Neutrophil (primary cell): ENCODE measurements around the gene TOMM70.
"Not testable (repeated sequence)": the region's sequence is repeated elsewhere in the genome, so short reads cannot be mapped to it uniquely, and the experiment has no call there.

ENCODE experiments used
- H3K27ac ChIP-seq: fragments of 200-600 bp; sonication (generic); 2 replicates; pipeline ENCODE4 v1.5.1; 2016; ENCODE audit warnings: mild to moderate bottlenecking, moderate library complexity
- H3K27me3 ChIP-seq: fragments of 200-600 bp; sonication (generic); 2 replicates; pipeline ENCODE4 v1.6.0; 2016; ENCODE audit warnings: mild to moderate bottlenecking
- H3K36me3 ChIP-seq: fragments of 200-600 bp; sonication (generic); 2 replicates; pipeline ENCODE4 v1.5.1; 2017
- H3K4me1 ChIP-seq, 2 experiments: fragments of 200-600 bp in 1 of 2; sonication (generic) in 1 of 2; 1 replicate in 1 of 2; 2 replicates in 1 of 2; pipeline versions ENCODE4 v1.5.1 to v1.6.1; 2013 to 2016; ENCODE audit warnings: low read depth in 1 of 2, low read length in 1 of 2, mild to moderate bottlenecking in 1 of 2, moderate library complexity in 1 of 2; ENCODE audit not compliant: control insufficient read depth in 1 of 2, insufficient read depth in 1 of 2
- H3K4me3 ChIP-seq, 2 experiments: fragments of 200-600 bp in 1 of 2; sonication (generic) in 1 of 2; 1 replicate in 1 of 2; 2 replicates in 1 of 2; pipeline ENCODE4 v1.5.1; 2013 to 2016; ENCODE audit warnings: low read depth in 1 of 2, low read length in 1 of 2, mild to moderate bottlenecking in 1 of 2, moderate library complexity in 1 of 2
- H3K9me3 ChIP-seq: fragments of 200-600 bp; sonication (generic); 2 replicates; pipeline ENCODE4 v1.5.1; 2016
- TF ChIP-seq, protein P1 (sequence below): fragments of 200-600 bp; sonication (generic); IDR thresholded peaks from 2 replicates; pipeline ENCODE4 v1.5.1; 2016; ENCODE audit warnings: antibody characterized with exemption

Gene TOMM70

DNA sequence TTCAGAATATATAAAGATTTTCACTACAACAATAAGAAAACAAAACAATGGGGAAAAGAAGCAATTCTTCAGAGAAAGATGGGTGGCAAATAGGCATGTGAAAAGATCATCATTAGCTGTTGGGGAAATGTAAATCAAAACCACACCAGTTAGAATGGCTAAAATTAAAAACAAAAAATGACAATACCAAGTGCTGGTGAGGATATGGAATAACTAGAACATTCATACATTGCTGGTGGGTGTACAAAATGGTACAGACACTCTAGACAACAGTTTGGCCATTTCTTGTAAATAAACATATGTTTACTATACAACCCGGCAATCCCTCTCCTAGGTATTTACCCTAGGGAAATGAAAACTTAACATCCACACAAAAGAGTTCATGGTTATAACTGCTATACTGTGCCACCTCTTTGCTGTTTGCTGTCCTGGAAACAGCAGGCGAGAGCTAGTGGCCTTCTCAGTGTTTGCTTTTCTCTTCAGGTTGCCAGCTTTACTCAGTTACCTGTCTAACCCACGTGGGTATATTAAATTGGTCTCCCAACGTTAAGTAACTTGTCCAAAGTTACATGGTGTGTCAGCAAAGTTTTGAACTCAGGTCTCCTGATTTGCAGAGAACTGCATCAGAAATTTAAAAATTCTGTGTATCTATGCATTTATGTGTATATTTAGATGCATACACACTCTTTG, 70.9 kb downstream of the TOMM70 start:
- H3K36me3 ChIP-seq = peaks cover 14% of the 10 kb centered on the region
- no peaks in the 10 kb centered on the region for H3K9me3 ChIP-seq
- H3K27me3 ChIP-seq = no peaks in the 10 kb centered on the region
- TF ChIP-seq, protein P1, sequence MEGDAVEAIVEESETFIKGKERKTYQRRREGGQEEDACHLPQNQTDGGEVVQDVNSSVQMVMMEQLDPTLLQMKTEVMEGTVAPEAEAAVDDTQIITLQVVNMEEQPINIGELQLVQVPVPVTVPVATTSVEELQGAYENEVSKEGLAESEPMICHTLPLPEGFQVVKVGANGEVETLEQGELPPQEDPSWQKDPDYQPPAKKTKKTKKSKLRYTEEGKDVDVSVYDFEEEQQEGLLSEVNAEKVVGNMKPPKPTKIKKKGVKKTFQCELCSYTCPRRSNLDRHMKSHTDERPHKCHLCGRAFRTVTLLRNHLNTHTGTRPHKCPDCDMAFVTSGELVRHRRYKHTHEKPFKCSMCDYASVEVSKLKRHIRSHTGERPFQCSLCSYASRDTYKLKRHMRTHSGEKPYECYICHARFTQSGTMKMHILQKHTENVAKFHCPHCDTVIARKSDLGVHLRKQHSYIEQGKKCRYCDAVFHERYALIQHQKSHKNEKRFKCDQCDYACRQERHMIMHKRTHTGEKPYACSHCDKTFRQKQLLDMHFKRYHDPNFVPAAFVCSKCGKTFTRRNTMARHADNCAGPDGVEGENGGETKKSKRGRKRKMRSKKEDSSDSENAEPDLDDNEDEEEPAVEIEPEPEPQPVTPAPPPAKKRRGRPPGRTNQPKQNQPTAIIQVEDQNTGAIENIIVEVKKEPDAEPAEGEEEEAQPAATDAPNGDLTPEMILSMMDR = no peak
- H3K4me1 ChIP-seq = peaks cover 6% of the 10 kb centered on the region in 2 experiments
- H3K4me3 ChIP-seq = no peak overlapping the region
- H3K27ac ChIP-seq = no peak overlapping the region

DNA sequence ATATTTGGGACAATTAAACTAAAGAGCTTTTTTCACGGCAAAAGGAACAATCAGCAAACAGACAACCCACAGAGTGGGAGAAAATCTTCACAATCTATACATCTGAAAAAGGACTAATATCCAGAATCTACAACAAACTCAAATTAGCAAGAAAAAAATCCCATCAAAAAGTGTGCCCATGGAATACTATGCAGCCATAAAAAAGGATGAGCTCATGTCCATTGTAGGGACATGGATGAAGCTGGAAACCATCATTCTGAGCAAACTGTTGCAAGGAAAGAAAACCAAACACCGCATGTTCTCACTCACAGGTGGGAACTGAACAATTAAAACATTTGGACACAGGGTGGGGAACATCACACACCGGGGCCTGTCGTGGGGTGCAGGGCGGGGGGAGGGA, 73.5 kb downstream of the TOMM70 start:
- H3K4me3 ChIP-seq, H3K27me3 ChIP-seq, H3K4me1 ChIP-seq, H3K27ac ChIP-seq, H3K9me3 ChIP-seq: not testable (repeated sequence)
- peaks cover 33% of the 10 kb centered on the region for H3K36me3 ChIP-seq

- Histone ChIP-seq H3K27ac (no peak overlapping the region), H3K4me1 (no peaks in the 10 kb centered on the region), H3K9me3 (no peaks in the 10 kb centered on the region), H3K4me3 (no peak overlapping the region), H3K27me3 (no peaks in the 10 kb centered on the region), H3K36me3 (peaks cover 49% of the 10 kb centered on the region)
- TF ChIP-seq, protein P1 = no peak
These were observed 75.1 kb downstream of the TOMM70 start for GRCh38 chr3:100325827-100326226.

DNA sequence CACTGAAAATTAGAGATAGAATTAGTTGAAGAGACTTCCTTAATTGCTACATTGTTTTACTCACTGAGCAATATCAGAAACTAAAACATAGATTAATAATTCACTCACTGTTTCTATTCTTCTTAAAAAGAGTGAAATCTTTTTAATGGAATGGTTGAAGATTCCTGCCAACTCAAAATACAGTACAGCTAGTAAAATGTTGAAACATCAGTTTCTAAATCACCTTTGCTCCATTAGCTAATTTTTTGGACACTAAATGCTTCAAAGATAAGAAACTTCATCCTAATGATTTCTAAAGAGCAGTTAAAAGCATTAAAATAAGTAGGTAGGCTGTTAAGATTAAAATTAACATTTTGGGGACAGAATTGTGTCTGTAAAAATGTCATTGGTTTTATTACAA, 76.8 kb downstream of the TOMM70 start:
- TF ChIP-seq, protein P1 = no peak
- Histone ChIP-seq H3K4me3 (no peak overlapping the region), H3K27me3 (no peaks in the 10 kb centered on the region), H3K4me1 (no peaks in the 10 kb centered on the region), H3K27ac (no peak overlapping the region), H3K36me3 (peaks cover 66% of the 10 kb centered on the region), H3K9me3 (no peaks in the 10 kb centered on the region)

DNA sequence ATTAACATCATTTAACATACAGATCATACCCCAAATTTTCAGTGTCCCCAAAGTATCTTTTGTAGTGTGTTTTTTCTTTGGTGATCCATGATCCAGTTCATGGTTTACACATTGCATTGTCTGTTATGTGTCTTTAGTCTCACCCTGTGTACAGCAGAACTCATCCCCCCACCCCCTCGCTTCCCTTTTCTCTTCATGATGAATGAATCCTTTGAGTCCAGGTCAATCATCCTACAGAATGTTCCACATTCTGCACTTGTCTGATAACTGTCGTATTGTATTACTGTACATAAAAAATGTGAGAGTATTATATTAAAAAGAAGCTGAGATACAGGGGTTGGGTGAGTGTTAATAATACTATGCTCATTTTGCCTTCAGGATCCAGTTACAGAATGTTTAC, 80.9 kb downstream of the TOMM70 start:
- TF ChIP-seq, protein P1 = no peak
- Histone ChIP-seq H3K4me1 (no peaks in the 10 kb centered on the region), H3K9me3 (no peaks in the 10 kb centered on the region), H3K36me3 (peaks cover 69% of the 10 kb centered on the region), H3K4me3 (no peak overlapping the region), H3K27ac (no peak overlapping the region), H3K27me3 (no peaks in the 10 kb centered on the region)

GRCh38 chr3:100317912-100318311, 83.0 kb downstream of the TOMM70 start:
- Histone ChIP-seq H3K4me3 (no peak overlapping the region), H3K9me3 (no peaks in the 10 kb centered on the region), H3K27ac (no peak overlapping the region), H3K4me1 (no peaks in the 10 kb centered on the region), H3K36me3 (peaks cover 62% of the 10 kb centered on the region), H3K27me3 (no peaks in the 10 kb centered on the region)
- TF ChIP-seq, protein P1 = no peak
